KG1 (cell line): ENCODE measurements around the gene DCXR.

Experiments used
- DNase-seq: peaks from one replicate; lab custom pipeline; 2025; lab: John Stamatoyannopoulos, UW

DCXR gene

DNA sequence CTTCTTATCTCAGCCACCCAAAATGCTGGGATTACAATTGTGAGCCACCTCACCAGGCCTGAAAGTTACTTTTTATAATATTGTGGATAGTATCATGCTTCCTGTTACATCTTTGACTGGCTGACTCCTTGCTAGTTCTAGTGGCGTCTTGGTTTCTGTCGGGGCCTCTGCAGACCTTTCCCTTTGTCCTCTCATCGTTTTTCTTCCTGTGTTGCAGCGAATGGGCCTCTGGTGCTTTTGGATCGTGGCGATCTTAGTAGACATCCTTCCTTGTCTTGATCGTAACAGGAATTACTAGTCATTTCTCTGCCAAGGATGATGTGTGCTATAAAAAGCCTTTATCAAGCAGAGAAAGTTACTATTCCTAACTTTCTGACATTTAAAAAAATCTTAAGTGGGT is 39.3 kb downstream of the DCXR start:
- DNase-seq, result no peak

DNA sequence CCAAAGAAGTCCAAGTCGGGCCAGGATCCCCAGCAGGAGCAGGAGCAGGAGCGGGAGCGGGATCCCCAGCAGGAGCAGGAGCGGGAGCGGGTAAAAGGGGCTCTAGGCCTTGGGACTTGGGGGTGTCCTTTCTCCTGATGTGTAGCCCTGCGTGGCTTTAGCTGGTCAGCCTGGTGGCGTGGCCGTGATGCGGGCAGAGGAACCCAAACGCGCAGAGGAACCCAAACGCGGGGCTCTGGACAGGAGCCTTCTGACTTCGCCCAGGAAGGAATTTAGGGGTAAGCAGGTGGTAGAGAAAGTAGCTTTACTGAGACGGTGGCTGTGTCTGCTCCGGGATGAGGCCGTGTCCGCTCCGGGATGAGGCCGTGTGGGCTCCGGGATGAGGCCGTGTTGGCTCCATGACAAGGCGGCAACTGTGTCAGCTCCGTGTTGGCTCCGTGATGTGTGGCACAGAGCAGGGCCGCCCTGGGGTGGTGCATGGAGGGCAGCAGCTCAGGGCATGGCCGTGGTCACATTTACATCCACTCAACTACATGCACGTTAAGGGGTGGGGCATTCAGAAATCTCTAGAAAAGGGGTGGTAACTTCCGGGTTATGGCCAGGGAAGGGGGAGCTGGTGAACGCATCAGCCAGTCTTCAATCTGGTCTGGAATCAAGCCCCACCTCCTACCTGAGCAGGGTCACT is 40.6 kb downstream of the DCXR start:
- DNase-seq, result no peak

DNA sequence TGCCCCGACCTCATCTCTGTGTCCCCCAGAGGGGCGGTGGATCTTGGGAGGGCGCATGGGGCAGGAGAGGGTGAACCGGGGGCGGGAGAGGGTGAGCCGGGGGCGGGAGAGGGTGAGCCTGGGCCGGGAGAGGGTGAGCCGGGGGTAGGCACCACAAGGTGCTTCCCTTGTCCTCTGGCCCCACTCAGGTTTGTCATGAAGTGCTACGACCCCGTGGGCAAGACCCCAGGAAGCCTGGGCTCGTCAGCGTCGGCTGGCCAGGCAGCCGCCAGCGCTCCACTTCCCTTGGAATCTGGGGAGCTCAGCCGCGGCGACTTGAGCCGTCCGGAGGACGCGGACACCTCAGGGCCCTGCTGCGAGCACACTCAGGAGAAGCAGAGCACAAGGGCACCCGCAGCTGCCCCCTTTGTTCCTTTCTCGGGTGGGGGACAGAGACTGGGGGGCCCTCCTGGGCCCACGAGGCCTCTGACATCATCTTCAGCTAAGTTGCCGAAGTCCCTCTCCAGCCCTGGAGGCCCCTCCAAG is 41.2 kb downstream of the DCXR start:
- no peak for DNase-seq

GRCh38 chr17:81995463-81996231 is 41.9 kb downstream of the DCXR start:
- DNase-seq, result no peak

- no peak for DNase-seq
Observed at GRCh38 chr17:81994593-81995462, 42.7 kb downstream of the DCXR start.

GRCh38 chr17:81993729-81994592 is 43.5 kb downstream of the DCXR start:
- no peak for DNase-seq

- DNase-seq, result no peak
Observed at GRCh38 chr17:81992306-81993102, 45.0 kb downstream of the DCXR start.

DNA sequence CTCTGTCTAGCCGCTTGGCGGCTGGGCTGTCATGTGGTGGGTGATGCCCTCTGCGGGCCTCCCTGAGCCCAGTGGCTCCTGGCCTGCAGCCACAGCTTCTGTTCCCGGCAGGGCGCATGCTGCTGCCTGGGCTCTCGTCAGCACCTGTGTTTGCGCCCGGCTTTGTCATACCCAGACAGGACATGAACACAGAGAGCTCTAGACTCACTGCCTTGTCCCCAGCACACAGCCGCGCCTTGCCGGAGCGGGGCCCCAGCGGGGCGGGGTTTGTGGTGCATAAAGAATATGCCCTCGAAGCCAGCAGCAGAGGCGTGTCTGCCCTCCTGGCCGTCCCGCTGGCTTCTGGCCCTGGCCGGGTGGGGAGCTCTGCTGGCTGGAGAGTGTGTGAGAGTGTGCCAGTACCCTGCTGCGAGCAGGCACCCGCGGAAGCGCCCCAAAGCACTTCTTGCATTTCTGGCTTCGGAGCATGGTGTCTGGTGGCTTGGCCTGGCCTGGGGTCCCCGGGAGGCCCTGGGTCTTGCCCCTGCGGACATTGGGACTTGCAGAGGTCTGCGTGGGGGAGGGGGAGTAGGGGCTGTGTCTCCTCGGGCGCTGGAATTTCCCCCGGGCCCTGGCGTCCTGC is 45.7 kb downstream of the DCXR start:
- DNase-seq, result no peak

- no peak for DNase-seq
Observed at GRCh38 chr17:81990836-81991683, 46.4 kb downstream of the DCXR start.

GRCh38 chr17:81987161-81987770 is 50.2 kb downstream of the DCXR start:
- DNase-seq, result no peak

- no peak for DNase-seq
Observed at GRCh38 chr17:81986606-81987005, 50.9 kb downstream of the DCXR start.
